PC-9 (cell line): ENCODE results near the gene ANKLE1. TPM values are rescaled to one million over a fixed set of nuclear protein-coding genes. Genes with fewer than 3 reads are reported as not detected.

Experiments
- BruUV-seq: library from RNA; stranded (reverse); fragments of 400-500 nt; replicated peaks from 2 replicates; lab custom pipeline; 2021; lab: Mats Ljungman, UMichigan
- CTCF ChIA-PET: fragments of 300-600 bp; sonication (Branson Sonifier 250); formaldehyde crosslinking; loops from one replicate; lab custom pipeline; 2022; ENCODE audit warnings: antibody characterized with exemption; lab: Charles Lee
- POLR2A ChIA-PET: fragments of 300-600 bp; sonication (Branson Sonifier 250); formaldehyde crosslinking; loops from one replicate; lab custom pipeline; 2022; ENCODE audit warnings: antibody characterized with exemption; ENCODE audit not compliant: unreplicated experiment; lab: Charles Lee
- DNase-seq, 2 experiments: peaks; one replicate each; pipeline versions ENCODE4 v3.0.0 to v3.0.0-alpha.2; 2015 to 2022; ENCODE audit warnings: mixed read lengths in 1 of 2
- H2AFZ ChIP-seq: fragments of 200-600 bp; sonication (generic); 2 replicates; pipeline ENCODE4 v1.8.1; 2017; ENCODE audit warnings: antibody characterized with exemption
- H3F3A ChIP-seq: fragments of 200-600 bp; sonication (generic); 2 replicates; pipeline ENCODE4 v1.8.1; 2017; ENCODE audit warnings: antibody characterized with exemption, mild to moderate bottlenecking, low read depth; ENCODE audit not compliant: insufficient read depth
- H3K27ac ChIP-seq: fragments of 200-600 bp; sonication (generic); 2 replicates; pipeline ENCODE4 v1.6.1; 2016; ENCODE audit warnings: mixed run types
- H3K27me3 ChIP-seq: fragments of 200-600 bp; sonication (generic); 2 replicates; pipeline ENCODE4 v1.6.1; 2016; ENCODE audit warnings: low read depth, mixed run types; ENCODE audit not compliant: insufficient read depth
- H3K36me3 ChIP-seq: fragments of 200-600 bp; sonication (generic); 2 replicates; pipeline ENCODE4 v1.6.1; 2016; ENCODE audit warnings: low read depth, mixed run types
- H3K4me1 ChIP-seq: fragments of 200-600 bp; sonication (generic); replicated peaks from 2 replicates; pipeline ENCODE4 v1.6.1; 2016; ENCODE audit warnings: mixed run types; ENCODE audit not compliant: insufficient read depth
- H3K4me2 ChIP-seq: fragments of 200-600 bp; sonication (generic); 2 replicates; pipeline ENCODE4 v1.6.1; 2017; ENCODE audit warnings: mixed run types
- H3K4me3 ChIP-seq: fragments of 200-600 bp; sonication (generic); 2 replicates; pipeline ENCODE4 v1.6.1; 2016; ENCODE audit warnings: mixed run types
- H3K79me2 ChIP-seq: fragments of 200-600 bp; sonication (generic); 2 replicates; pipeline ENCODE4 v1.6.1; 2017; ENCODE audit warnings: low read depth, mixed run types
- H3K9me2 ChIP-seq: fragments of 200-600 bp; sonication (generic); 2 replicates; pipeline ENCODE4 v1.8.1; 2017; ENCODE audit warnings: mild to moderate bottlenecking; ENCODE audit not compliant: insufficient read depth
- H3K9me3 ChIP-seq: fragments of 200-600 bp; sonication (generic); 2 replicates; pipeline ENCODE4 v1.8.1; 2016; ENCODE audit warnings: low read depth; ENCODE audit not compliant: insufficient read depth
- H4K20me1 ChIP-seq: fragments of 200-600 bp; sonication (generic); 2 replicates; pipeline ENCODE4 v1.8.1; 2017; ENCODE audit not compliant: insufficient read depth
- EZH2 ChIP-seq: fragments of 200-600 bp; sonication (generic); IDR thresholded peaks from 2 replicates; pipeline ENCODE4 v1.8.0; 2017; ENCODE audit warnings: antibody characterized with exemption, low read depth
- intact Hi-C: fragments of 100-400 bp; cut with micrococcal nuclease; formaldehyde crosslinking; loops from one replicate; pipeline ENCODE4 v1.10.0; 2022; ENCODE audit not compliant: unreplicated experiment
- total RNA-seq: library from RNA; stranded (reverse); gene quantifications from 2 replicates; pipeline ENCODE4 v1.2.3, GENCODE V29; 2021
- TF ChIP-seq, protein P1 (sequence below): fragments of 200-600 bp; sonication (generic); conservative IDR thresholded peaks from 2 replicates; pipeline ENCODE4 v1.6.1; 2017; ENCODE audit warnings: mixed run types, antibody characterized with exemption, mild to moderate bottlenecking, moderate library complexity

ANKLE1 gene
- total RNA-seq, 1 experiment from 2014 or later = 1.2 TPM

DNA sequence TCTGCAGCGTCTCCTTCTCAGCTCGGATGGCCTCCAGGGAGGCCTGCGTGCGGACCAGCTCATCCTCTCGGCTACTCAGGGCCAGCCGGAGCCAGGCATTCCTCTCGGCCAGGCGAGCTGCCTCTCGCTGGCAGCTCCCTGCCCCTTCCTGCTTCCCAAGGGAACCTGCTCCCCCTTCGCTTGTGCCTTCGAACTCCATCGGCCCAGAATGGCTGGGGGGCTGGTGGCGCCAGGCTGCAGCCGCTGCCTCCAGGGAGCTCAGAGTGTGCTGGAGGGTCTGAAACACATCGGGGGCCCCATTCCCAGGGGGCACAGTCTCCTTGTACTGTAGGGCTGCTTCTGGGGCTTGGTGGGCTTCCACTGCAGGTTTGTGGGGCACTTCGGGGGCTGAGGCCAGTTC is 19.1 kb upstream of the ANKLE1 start:
- no peak overlapping the region for H3K27ac ChIP-seq
- H3K9me3 ChIP-seq = no peaks in the 10 kb centered on the region
- peaks cover 27% of the 10 kb centered on the region for H3F3A ChIP-seq
- H3K4me3 ChIP-seq = no peak overlapping the region
- peaks cover 28% of the 10 kb centered on the region for H3K4me1 ChIP-seq
- H4K20me1 ChIP-seq = no peaks in the 10 kb centered on the region
- H2AFZ ChIP-seq = no peak overlapping the region
- no peaks in the 10 kb centered on the region for H3K27me3 ChIP-seq
- BruUV-seq = no TSS peak
- ChIA-PET CTCF (no interaction called here), POLR2A (no interaction called here)
- no peaks in the 10 kb centered on the region for H3K9me2 ChIP-seq
- no peaks in the 10 kb centered on the region for H3K36me3 ChIP-seq
- no peak for DNase-seq
- H3K4me2 ChIP-seq = no peak overlapping the region
- intact Hi-C loops = loop anchor here (5.0 kb wide), 1 partner anchor 35 kb away; the partner anchor contains the start of gene OCEL1
- no peak for TF ChIP-seq EZH2
- TF ChIP-seq, protein P1, sequence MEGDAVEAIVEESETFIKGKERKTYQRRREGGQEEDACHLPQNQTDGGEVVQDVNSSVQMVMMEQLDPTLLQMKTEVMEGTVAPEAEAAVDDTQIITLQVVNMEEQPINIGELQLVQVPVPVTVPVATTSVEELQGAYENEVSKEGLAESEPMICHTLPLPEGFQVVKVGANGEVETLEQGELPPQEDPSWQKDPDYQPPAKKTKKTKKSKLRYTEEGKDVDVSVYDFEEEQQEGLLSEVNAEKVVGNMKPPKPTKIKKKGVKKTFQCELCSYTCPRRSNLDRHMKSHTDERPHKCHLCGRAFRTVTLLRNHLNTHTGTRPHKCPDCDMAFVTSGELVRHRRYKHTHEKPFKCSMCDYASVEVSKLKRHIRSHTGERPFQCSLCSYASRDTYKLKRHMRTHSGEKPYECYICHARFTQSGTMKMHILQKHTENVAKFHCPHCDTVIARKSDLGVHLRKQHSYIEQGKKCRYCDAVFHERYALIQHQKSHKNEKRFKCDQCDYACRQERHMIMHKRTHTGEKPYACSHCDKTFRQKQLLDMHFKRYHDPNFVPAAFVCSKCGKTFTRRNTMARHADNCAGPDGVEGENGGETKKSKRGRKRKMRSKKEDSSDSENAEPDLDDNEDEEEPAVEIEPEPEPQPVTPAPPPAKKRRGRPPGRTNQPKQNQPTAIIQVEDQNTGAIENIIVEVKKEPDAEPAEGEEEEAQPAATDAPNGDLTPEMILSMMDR = no peak
- H3K79me2 ChIP-seq = peaks cover 2% of the 10 kb centered on the region

DNA sequence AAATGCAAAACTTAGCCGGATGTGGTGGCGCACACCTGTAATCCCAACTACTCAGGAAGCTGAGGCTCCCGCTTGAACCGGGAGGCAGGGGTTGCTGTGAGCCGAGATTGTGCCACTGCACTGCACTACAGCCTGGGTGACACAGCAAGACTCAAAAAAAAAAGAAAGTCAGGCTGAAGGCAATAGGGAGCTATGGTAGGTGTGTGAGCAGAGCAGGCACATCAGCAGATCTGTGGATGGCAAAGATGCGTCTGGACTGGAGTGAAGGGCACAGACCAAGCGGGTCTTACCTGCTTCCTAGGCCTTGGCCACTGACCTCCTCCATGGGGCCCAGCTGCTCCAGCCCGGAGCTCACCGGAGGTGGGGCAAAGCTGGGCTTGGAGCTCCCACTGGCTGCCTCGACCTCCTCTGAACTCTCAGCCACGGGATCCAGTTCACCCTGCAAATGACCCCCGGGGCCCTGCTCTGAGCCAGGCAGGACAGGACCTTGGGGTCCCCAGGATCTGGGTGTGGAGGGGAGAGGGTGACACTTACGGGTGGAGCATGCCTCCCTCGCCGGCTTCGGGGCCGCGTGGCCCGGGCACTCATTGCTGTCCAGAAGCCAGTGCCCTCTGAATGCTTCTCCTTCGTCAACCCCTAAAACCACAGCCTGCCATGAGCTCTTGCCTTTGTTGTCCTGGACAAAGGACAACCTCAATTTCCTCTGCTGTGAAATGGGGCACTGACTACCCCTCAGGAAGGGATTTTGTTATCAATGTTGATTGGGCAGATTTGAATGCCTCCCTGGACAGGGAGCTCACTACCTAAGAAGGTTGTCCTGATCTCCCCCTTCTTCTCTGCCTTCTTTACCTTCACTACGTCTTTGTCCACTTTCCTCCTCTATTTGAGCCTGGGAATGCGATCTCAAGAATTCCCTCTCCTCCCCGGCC is 17.7 kb upstream of the ANKLE1 start:
- POLR2A ChIA-PET = no interaction called here
- peak in 1 of 2 experiments; percentile 32 for DNase-seq
- no peaks in the 10 kb centered on the region for H4K20me1 ChIP-seq

DNA sequence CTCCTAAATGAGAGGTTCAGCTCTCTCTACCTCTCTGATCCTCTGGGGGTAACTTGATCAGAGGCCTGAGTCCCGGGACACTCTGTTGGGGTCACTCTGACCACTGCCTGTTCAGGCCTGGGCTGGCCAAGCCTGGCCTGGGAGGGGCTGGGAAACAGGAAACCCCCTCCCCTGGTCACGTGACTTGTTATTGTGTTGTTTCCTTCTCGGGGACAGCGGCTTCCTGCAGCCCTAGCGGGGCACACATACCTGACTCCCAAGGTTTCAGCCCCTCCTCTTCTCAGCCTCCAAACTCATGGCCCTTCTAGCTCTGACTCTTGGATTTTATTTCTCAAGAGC is 17.1 kb upstream of the ANKLE1 start, which contains the start of gene USHBP1:
Gene USHBP1, minus strand, starts transcription at position 105 of the 339 bp plus-strand sequence. CDS start 446 bp downstream, outside the sequence.
- peaks cover 28% of the 10 kb centered on the region for H3K4me1 ChIP-seq
- H4K20me1 ChIP-seq = no peaks in the 10 kb centered on the region
- H3K27ac ChIP-seq = peak within 1 kb of the TSS; percentile 70
- CTCF ChIA-PET = interaction anchor here (1.0 kb wide), 1 partner anchor 22 kb away, joined by 9 read pairs; no protein-coding TSS in a partner anchor
- BruUV-seq = no TSS peak
- H3K27me3 ChIP-seq = no peaks in the 10 kb centered on the region
- 0 out of 2 replicates have a peak, but pooled peaks cover 3% of the 10 kb centered on the region for H3K36me3 ChIP-seq
- H3K9me2 ChIP-seq = no peaks in the 10 kb centered on the region
- peaks cover 32% of the 10 kb centered on the region for H3F3A ChIP-seq
- no peak for TF ChIP-seq EZH2
- TF ChIP-seq, protein P1 = no peak
- H2AFZ ChIP-seq = no peak within 1 kb of the TSS
- peak within 1 kb of the TSS; percentile 34; the same call in 1 of the 2 replicates for H3K4me2 ChIP-seq
- POLR2A ChIA-PET = interaction anchor here (0.6 kb wide), 1 partner anchor 9 kb away, joined by 3 read pairs; no protein-coding TSS in a partner anchor
- H3K4me3 ChIP-seq = no peak within 1 kb of the TSS
- no peaks in the 10 kb centered on the region for H3K9me3 ChIP-seq
- peaks cover 17% of the 10 kb centered on the region for H3K79me2 ChIP-seq
- DNase-seq = peak in 1 of 2 experiments; percentile 34
- intact Hi-C loops = loop anchor here (5.0 kb wide), 1 partner anchor 37 kb away; the partner anchor contains the start of gene OCEL1

More for the DNA sequence above, 17.7 kb upstream of the ANKLE1 start:
- Histone ChIP-seq H3K79me2 (peaks cover 14% of the 10 kb centered on the region), H3K4me3 (no peak overlapping the region), H3K9me3 (no peaks in the 10 kb centered on the region), H2AFZ (no peak overlapping the region), H3K4me2 (no peak overlapping the region), H3K9me2 (no peaks in the 10 kb centered on the region), H3K4me1 (peaks cover 28% of the 10 kb centered on the region), H3K27ac (no peak overlapping the region), H3K27me3 (no peaks in the 10 kb centered on the region), H3K36me3 (no peaks in the 10 kb centered on the region), H3F3A (peaks cover 32% of the 10 kb centered on the region)
- TF ChIP-seq, protein P1 = no peak
- no peak for TF ChIP-seq EZH2
- intact Hi-C loops = loop anchor here (5.0 kb wide), 1 partner anchor 37 kb away; the partner anchor contains the start of gene OCEL1
- BruUV-seq = no TSS peak
- CTCF ChIA-PET = no interaction called here
